OCI-LY7 (cell line): ENCODE results near the gene LOXHD1.

Source experiments
- EZH2phosphoT487 ChIP-seq: fragments of 200-600 bp; sonication (generic); IDR thresholded peaks from 2 replicates; pipeline ENCODE4 v1.6.1; 2018; ENCODE audit warnings: low read depth, borderline replicate concordance, mild to moderate bottlenecking, mixed run types, antibody characterized with exemption, low read length, moderate library complexity, mixed read lengths
- TF ChIP-seq, protein P1 (sequence below): fragments of 200-600 bp; sonication (generic); conservative IDR thresholded peaks from 2 replicates; pipeline ENCODE4 v1.5.1; 2014; ENCODE audit warnings: mild to moderate bottlenecking, antibody characterized with exemption, low read length, moderate library complexity, mixed read lengths

DNA sequence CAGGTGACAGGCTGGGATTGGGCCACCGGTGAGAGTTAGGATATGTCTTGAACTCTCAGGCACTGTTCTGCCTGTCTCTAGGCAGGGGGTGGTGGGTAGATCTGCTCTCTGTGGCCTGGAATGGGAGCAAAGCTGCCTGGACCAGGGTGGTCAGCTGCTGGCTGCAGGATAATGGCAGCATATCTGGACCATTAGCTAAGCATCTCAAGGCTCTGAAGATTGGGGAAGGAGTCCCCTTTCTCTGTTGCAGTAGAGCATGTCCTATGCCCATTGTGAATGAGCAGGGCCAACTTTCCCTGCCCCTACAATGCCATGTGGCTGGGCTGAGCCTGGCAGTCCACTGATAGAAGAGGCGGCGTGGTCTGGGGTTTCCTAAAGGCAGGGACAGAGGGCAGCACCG, 34.6 kb downstream of the LOXHD1 start:
- TF ChIP-seq, protein P1, sequence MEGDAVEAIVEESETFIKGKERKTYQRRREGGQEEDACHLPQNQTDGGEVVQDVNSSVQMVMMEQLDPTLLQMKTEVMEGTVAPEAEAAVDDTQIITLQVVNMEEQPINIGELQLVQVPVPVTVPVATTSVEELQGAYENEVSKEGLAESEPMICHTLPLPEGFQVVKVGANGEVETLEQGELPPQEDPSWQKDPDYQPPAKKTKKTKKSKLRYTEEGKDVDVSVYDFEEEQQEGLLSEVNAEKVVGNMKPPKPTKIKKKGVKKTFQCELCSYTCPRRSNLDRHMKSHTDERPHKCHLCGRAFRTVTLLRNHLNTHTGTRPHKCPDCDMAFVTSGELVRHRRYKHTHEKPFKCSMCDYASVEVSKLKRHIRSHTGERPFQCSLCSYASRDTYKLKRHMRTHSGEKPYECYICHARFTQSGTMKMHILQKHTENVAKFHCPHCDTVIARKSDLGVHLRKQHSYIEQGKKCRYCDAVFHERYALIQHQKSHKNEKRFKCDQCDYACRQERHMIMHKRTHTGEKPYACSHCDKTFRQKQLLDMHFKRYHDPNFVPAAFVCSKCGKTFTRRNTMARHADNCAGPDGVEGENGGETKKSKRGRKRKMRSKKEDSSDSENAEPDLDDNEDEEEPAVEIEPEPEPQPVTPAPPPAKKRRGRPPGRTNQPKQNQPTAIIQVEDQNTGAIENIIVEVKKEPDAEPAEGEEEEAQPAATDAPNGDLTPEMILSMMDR: no peak
- TF ChIP-seq EZH2phosphoT487: no peak
